ENCODE data around the gene NOVA2.

Gene NOVA2

DNA sequence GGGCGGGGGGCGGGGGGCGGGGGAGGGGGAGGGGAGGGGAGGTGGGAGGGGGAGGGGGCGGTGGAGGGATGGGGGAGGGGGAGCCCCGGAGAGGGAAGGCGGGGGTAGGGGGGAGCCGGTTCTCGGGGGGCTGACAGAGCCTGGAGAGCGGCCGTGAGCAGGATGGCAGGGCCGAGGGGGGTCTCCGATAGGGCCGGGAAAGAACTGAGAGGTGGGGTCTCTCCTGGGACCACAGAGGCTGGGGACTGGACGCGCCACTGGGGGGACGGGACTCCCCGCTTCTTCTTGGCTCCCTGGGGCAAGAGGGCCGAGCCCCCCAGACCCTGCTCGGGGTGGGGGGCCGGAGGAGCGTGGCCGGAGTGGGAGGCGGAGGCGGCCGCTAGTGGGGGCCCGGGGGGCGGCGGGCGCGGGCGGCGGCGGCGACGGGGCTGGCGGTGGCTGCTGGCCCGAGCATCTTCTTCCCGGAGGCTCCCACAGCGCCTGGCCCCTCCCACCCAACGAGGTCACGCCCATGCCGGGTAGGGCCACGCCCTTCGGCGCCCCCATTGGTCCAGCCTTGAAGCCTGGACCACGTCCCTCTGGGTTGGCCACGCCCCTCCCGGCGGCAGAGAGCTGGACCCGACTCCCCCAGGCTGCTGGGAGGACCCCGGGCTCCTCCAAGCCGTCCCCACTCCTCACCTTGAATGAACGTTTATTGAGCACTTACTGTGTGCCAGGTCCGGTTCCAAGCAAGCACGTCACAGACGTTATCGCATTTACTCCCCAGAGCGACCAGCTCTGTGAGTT, at the start of gene NOVA2:
NOVA2 (minus strand) TSS at position 313 of the 786 bp plus-strand sequence. CDS start 514 bp downstream, outside the sequence.
- DNase-seq = peak; percentile 16

GRCh38 chr19:46023311-46023779, 49.7 kb upstream of the NOVA2 start:
- no peak for DNase-seq

GRCh38 chr19:46022431-46023310, 49.0 kb upstream of the NOVA2 start, which contains the start of gene PGLYRP1:
Gene PGLYRP1 (minus strand): TSS chr19:46023053. CDS start chr19:46023021, 32 bp downstream.
- DNase-seq = no peak

- DNase-seq = no peak
Observed at GRCh38 chr19:46022061-46022430, 48.4 kb upstream of the NOVA2 start.

- DNase-seq = no peak
Observed at GRCh38 chr19:46021531-46022041, 47.9 kb upstream of the NOVA2 start.

DNA sequence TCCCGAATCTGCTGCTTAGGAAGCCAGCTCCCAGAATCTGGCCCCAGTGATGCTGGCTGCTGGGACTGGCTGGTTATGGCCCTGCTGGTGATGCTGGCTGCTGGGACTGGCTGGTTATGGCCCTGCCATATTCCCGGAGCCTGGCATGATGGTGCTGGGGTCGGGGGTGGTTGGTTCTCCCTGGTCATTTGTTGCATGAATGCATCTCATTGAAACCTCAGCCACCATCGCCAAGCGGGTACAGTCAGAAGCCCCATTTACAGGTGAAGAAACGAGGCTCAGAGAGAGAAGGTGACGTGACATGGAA, 47.1 kb upstream of the NOVA2 start:
- DNase-seq = no peak

GRCh38 chr19:46019270-46019669, 45.6 kb upstream of the NOVA2 start:
- no peak for DNase-seq

DNA sequence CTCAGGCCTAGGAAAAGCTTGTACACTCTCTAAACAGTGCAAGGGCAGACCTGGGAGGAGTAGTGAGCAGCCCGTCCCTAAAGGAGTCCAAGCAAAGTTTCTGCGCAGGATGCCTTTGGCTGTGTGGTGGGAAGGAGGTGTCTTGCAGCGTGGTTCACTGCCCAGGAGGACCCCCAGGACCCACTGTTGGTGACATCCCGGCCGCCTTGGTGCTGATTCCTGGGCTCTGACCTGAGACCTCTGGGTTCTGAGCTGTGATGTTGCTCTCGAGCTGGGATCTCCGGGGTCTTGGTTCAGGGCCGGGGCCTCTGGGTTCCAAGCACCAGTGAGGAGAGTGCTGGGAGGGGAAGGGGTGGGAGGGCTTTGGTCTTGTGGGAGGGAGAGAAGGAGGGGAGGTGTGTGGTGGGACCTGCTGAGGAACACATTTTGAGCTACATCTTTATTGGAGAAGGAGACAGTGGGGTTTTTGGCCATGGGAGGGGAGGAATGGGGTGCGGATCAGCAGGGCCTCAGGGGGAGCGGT, 45.1 kb upstream of the NOVA2 start:
- no peak for DNase-seq

GRCh38 chr19:46017874-46018675, 44.4 kb upstream of the NOVA2 start:
- no peak for DNase-seq

GRCh38 chr19:46017095-46017429, 43.4 kb upstream of the NOVA2 start:
- no peak for DNase-seq

GRCh38 chr19:46016426-46017094, 42.9 kb upstream of the NOVA2 start:
- DNase-seq = peak; percentile 76

- peak; percentile 15 for DNase-seq
Observed at GRCh38 chr19:46015687-46016425, 42.2 kb upstream of the NOVA2 start.

DNA sequence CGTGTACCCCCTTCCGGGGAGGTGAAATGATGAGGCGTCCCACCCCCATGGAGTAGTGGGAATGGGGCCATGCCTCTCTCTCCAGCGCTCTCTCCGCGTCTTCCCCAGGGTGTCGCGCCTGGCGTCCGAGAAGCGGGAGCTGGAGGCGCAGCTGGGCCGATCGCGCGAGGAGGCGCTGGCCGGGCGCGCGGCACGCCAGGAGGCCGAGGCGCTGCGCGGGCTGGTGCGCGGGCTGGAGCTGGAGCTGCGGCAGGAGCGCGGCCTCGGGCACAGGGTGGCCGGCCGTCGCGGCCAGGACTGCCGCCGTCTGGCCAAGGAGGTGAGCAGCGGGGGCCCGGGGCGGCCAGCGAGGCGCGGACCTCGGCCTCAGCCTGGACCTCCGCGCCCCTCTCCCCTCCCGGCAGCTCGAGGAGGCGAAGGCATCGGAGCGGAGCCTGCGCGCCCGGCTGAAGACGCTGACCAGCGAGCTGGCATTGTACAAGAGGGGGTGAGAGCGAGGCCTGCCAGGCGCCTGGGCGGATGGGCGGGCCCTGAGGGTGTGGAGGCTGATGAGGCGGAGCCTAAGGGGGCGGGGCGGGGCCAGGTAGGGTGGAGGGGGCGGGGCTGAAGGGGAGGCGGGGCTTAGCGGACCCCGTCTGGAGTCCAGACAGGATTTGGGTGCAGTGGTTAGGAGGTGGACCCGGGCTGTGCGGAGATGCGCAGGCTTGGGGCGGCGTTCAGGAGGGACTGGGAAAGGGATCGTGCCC, 41.4 kb upstream of the NOVA2 start:
- DNase-seq = peak; percentile 66

DNA sequence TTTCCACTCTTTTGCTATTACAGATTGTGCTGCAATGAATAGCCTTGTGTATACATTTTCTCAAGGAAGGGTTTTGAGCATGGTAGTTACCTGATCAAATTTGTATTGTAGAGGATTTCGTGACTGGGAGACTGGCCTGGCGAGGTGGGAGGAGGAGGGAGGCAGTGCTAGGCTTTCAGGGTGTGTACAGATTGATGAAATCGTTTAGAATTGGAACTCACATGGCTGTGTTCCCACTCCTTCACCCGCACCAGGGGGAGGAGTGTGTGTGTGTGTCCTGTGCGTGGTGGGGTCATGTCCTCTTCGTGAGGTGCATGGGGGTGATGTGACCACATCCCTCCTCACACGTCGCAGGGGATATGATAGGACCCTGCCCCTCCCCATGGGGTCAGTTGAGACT, 40.9 kb upstream of the NOVA2 start:
- DNase-seq = no peak

GRCh38 chr19:46009530-46010510, 36.2 kb upstream of the NOVA2 start:
- peak; percentile 52 for DNase-seq

- no peak for DNase-seq
Observed at GRCh38 chr19:46006411-46006810, 32.7 kb upstream of the NOVA2 start.

DNA sequence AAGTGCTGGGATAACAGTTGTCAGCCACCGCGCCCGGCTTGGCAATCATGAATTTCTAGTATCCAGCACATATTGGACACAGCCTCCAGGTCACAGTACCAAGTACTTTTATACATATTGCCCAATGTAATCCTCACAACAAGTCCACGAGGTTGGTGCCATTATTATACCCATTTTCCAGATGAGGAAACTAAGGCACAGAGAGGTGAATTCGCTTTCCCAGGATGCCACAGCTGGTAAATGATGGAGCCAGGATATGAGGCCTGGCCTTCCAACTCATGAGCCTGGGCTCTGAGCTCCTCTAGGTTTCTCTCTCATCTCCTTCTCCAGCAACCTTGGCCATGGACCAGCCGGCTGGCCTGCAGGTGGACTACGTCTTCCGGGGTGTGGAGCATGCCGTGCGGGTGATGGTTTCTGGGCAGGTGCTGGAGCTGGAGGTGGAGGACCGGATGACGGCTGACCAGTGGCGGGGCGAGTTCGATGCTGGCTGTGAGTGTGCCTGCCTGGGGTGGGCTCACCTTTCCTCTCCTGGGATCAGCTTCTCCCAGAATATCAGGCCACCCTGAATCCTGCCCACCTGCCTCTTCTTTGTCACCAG, 29.1 kb upstream of the NOVA2 start:
- no peak for DNase-seq

DNA sequence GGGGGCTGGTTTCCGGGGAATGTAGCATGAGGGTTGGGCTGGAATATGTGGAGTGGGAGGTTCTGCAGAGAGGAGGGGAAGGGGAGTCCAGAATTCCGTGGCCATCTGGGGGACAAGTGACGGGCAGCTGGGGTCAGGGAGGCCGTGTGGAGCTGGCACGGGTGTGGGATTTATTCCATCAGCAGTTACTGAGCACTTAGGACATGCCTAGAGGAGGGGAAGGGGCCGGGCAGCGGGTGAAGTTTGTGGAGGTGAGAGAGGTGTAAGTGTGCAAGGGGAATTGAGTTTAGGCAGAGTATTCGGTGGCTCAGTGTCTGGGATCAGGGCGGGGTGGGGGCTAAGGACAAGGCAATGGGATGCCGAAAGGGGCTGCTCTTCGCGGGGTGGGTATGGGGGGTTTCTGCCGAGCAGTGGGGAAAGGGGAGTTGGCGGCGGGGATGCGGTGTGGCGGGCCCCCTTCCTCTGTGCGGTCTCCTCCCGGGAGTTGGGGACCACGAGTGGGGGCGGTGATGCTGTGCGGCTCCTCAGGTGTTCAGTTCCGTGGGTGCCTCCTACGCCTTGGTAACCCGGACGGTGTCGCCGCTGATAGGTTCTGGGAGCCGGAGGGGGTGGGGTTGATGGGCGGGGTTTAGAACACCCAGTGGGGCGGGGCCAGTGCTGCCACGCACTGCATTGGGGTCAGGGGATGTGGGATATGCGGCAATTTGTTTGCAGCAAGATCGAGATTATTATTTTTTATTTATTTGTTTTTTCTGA, 27.0 kb upstream of the NOVA2 start:
- DNase-seq = peak; percentile 77

All from CD4-positive, alpha-beta T cell treated with Interferon gamma for 1 hour (primary cell).